Prostate gland (tissue), 2 donors: ENCODE measurements around the gene VEGFB.

Experiments used
- POLR2A ChIP-seq: fragments of 450-650 bp; IDR thresholded peaks from one replicate; pipeline ENCODE4 v1.6.1; 2016; ENCODE audit warnings: antibody characterized with exemption, mild to moderate bottlenecking
- TF ChIP-seq, protein P1 (sequence below), 4 experiments: fragments of 200-600 bp in 2 of 4; fragments of 450-650 bp in 2 of 4; sonication (generic) in 2 of 4; IDR thresholded peaks; 1 replicate in 3 of 4; 2 replicates in 1 of 4; pipeline ENCODE4 v1.5.1; 2016 to 2019; ENCODE audit warnings: antibody characterized with exemption in 4 of 4, mild to moderate bottlenecking in 2 of 4, moderate library complexity in 2 of 4

DNA sequence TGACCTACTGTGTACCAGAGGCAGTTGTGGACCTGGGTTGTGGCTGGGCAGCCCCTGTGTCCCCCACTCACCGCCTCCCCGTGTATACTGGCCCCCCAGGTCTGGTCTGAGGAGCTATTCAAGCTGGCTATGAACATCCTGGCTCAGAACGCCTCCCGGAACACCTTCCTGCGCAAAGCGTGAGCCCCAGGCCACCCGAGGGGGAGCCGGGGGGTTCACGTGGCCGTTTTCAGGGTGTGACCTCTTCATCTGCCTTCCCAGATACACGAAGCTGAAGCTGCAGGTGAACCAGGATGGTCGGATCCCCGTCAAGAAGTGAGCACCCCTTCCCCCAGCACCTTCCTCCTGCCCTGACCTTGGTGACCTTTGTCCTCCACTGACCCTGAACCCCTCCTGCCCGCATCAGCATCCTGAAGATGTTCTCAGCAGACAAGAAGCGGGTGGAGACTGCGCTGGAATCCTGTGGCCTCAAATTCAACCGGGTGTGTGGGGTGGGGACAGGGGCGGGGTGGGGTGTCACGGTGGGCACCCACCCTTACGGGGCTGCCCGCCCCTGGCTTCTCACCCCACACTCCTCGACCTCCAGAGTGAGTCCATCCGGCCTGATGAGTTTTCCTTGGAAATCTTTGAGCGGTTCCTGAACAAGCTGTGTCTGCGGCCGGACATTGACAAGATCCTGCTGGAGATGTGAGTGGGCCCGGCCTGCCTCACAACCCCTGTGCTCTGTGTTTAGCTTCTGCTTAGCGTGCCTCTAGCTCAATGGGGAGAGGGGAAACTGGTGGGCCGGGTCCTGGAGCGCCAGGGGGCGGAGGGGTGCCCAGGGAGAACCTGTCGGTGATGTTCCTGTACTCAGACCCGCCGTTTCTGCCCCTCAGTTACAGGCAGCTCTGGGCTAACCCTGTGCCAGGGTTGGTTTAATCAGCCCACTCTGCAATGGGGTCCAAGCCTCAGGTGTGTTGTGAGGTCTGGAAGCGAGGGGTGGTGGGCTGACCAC lies 21.0 kb downstream of the VEGFB start:
- no peak for TF ChIP-seq POLR2A
- TF ChIP-seq, protein P1, sequence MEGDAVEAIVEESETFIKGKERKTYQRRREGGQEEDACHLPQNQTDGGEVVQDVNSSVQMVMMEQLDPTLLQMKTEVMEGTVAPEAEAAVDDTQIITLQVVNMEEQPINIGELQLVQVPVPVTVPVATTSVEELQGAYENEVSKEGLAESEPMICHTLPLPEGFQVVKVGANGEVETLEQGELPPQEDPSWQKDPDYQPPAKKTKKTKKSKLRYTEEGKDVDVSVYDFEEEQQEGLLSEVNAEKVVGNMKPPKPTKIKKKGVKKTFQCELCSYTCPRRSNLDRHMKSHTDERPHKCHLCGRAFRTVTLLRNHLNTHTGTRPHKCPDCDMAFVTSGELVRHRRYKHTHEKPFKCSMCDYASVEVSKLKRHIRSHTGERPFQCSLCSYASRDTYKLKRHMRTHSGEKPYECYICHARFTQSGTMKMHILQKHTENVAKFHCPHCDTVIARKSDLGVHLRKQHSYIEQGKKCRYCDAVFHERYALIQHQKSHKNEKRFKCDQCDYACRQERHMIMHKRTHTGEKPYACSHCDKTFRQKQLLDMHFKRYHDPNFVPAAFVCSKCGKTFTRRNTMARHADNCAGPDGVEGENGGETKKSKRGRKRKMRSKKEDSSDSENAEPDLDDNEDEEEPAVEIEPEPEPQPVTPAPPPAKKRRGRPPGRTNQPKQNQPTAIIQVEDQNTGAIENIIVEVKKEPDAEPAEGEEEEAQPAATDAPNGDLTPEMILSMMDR (IDR thresholded peaks at IDR 0.05): no peak
